GM12892 (cell line): ENCODE results near the gene CAMK1D.

Source experiments
- DNase-seq: peaks from one replicate; pipeline ENCODE4 v3.0.0; 2011; ENCODE audit not compliant: insufficient read length
- FAIRE-seq: peaks from 2 replicates; lab custom pipeline; 2011; peaks lifted over from hg19 to GRCh38; lab: Jason Lieb, UNC
- POLR2A ChIP-seq: IDR thresholded peaks from 2 replicates; pipeline ENCODE4 v1.6.1; 2011; ENCODE audit warnings: low read depth, low read length, control low read depth
- POLR2AphosphoS5 ChIP-seq: IDR thresholded peaks from 2 replicates; pipeline ENCODE4 v1.6.1; 2011; ENCODE audit warnings: low read depth, low read length, control low read depth
- TAF1 ChIP-seq: IDR thresholded peaks from 2 replicates; pipeline ENCODE4 v1.6.1; 2011; ENCODE audit warnings: low read depth, mild to moderate bottlenecking, control low read depth, low read length, borderline replicate concordance

Gene CAMK1D

GRCh38 chr10:12502526-12503274 is 153.4 kb downstream of the CAMK1D start:
- DNase-seq, result no peak
- no peak for TF ChIP-seq TAF1
- TF ChIP-seq POLR2A, result no peak
- no peak for TF ChIP-seq POLR2AphosphoS5
- no peak for FAIRE-seq

GRCh38 chr10:12503311-12503710 is 154.0 kb downstream of the CAMK1D start:
- no peak for DNase-seq
- FAIRE-seq, result no peak
- TF ChIP-seq POLR2AphosphoS5 (no peak), TAF1 (no peak), POLR2A (no peak)

- FAIRE-seq, result no peak
- TF ChIP-seq POLR2A (no peak), POLR2AphosphoS5 (no peak), TAF1 (no peak)
- no peak for DNase-seq
These were observed 154.8 kb downstream of the CAMK1D start for GRCh38 chr10:12504176-12504575.

- no peak for DNase-seq
- TF ChIP-seq POLR2AphosphoS5, result no peak
- no peak for TF ChIP-seq TAF1
- no peak for TF ChIP-seq POLR2A
- FAIRE-seq, result no peak
These were observed 155.3 kb downstream of the CAMK1D start for GRCh38 chr10:12504628-12505027.

- DNase-seq, result no peak
- FAIRE-seq, result no peak
- no peak for TF ChIP-seq POLR2AphosphoS5
- no peak for TF ChIP-seq TAF1
- no peak for TF ChIP-seq POLR2A
These were observed 156.3 kb downstream of the CAMK1D start for GRCh38 chr10:12505683-12506082.

GRCh38 chr10:12507165-12507850 is 158.0 kb downstream of the CAMK1D start:
- no peak for FAIRE-seq
- no peak for DNase-seq
- TF ChIP-seq POLR2AphosphoS5 (no peak), POLR2A (no peak)

GRCh38 chr10:12508165-12508564 is 158.8 kb downstream of the CAMK1D start:
- FAIRE-seq (no peak), DNase-seq (no peak)
- TF ChIP-seq POLR2A, result no peak
- no peak for TF ChIP-seq TAF1
- TF ChIP-seq POLR2AphosphoS5, result no peak

- no peak for TF ChIP-seq POLR2A
- TF ChIP-seq TAF1, result no peak
- TF ChIP-seq POLR2AphosphoS5, result no peak
- no peak for DNase-seq
- FAIRE-seq, result peak; percentile 27
These were observed 159.9 kb downstream of the CAMK1D start for GRCh38 chr10:12509016-12509793.

GRCh38 chr10:12509794-12510100 is 160.4 kb downstream of the CAMK1D start:
- DNase-seq, result no peak
- no peak for FAIRE-seq
- no peak for TF ChIP-seq POLR2AphosphoS5
- no peak for TF ChIP-seq POLR2A
- no peak for TF ChIP-seq TAF1

GRCh38 chr10:12510501-12510941 is 161.2 kb downstream of the CAMK1D start:
- DNase-seq (no peak), FAIRE-seq (no peak)
- TF ChIP-seq TAF1 (no peak), POLR2AphosphoS5 (no peak), POLR2A (no peak)

- no peak for TF ChIP-seq POLR2AphosphoS5
- TF ChIP-seq POLR2A, result no peak
- TF ChIP-seq TAF1, result no peak
- FAIRE-seq, result no peak
- no peak for DNase-seq
These were observed 161.6 kb downstream of the CAMK1D start for GRCh38 chr10:12510984-12511383.

- no peak for TF ChIP-seq POLR2A
- TF ChIP-seq POLR2AphosphoS5, result no peak
- TF ChIP-seq TAF1, result no peak
- FAIRE-seq, result no peak
- no peak for DNase-seq
These were observed 162.3 kb downstream of the CAMK1D start for GRCh38 chr10:12511651-12512050.
